Omental fat pad (tissue), 4 donors: Measurements from ENCODE around the gene SLC35C1. TPM values are rescaled to one million over a fixed set of nuclear protein-coding genes. Genes with fewer than 3 reads are reported as not detected.
"Not testable (repeated sequence)": the region's sequence is repeated elsewhere in the genome, so short reads cannot be mapped to it uniquely, and the experiment has no call there.

ENCODE experiments used
- ATAC-seq: fragments of 150-250 bp; one replicate; pipeline ENCODE4 v1.9.1; 2016; ENCODE audit warnings: mild to moderate bottlenecking, moderate library complexity; ENCODE audit not compliant: low FRiP score
- DNase-seq: peaks from one replicate; pipeline ENCODE4 v3.0.0-alpha.2; 2019; ENCODE audit warnings: low spot score
- CTCF ChIP-seq, 3 donors: fragments of 450-650 bp; IDR thresholded peaks; one replicate each; pipeline ENCODE4 v1.5.1; 2016 to 2017; ENCODE audit warnings: antibody characterized with exemption in 3 of 3, mild to moderate bottlenecking in 3 of 3, moderate library complexity in 2 of 3
- total RNA-seq, 4 donors: library from RNA; depleted of rRNA; stranded (reverse); fragments of >200 nt; gene quantifications; one replicate each; pipeline ENCODE4 v1.1.0, GENCODE V29; 2016

The SLC35C1 gene
- total RNA-seq, 4 donors from 2014 or later, result 18.6 to 103 (median 73.0) TPM

- TF ChIP-seq CTCF (IDR thresholded peaks at IDR 0.05), result no peak
- ATAC-seq, result no peak
- no peak for DNase-seq
Measured at GRCh38 chr11:45833761-45834160, 28.8 kb downstream of the SLC35C1 start.

DNA sequence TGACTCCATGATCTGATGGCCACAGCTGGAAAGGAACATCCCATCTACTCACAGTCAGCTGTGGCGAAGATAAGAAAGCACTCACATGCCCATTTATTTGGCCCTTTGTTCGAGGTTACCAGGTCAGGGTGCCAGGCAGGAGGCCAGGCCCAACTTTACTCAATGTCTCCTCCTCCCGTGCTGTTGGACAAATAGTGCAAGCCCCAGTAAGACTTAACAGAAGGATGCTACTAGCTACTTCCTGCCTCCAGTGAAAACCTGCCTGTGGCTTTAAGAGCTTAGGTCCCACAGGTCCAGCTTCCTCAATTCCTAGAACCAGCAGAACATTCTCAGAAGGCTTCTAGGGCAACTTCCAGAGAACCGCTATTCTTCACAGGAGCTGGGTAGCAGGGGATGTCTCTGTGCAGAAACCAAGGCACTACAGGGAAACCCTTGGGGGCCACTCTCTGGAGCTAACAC, 29.4 kb downstream of the SLC35C1 start:
- no peak for TF ChIP-seq CTCF (IDR thresholded peaks at IDR 0.05)
- no peak for DNase-seq
- ATAC-seq, result no peak

DNA sequence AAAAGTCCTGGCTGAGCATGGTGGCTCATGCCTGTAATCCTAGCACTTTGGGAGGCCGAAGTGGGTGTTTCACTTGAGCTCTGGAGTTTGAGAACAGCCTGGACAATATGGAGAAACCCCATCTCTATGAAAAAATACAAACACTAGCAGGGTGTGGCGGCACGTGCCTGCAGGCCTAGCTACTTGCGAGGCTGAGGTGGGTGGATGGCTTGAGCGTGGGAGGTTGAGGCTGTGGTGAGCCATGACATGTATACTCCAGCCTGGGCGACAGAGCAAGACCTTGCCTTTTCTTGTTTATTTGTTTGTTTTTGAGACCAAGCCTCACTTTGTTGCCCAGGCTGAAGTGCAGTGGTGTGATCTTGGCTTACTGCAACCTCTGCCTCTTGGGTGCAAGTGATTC, 34.3 kb downstream of the SLC35C1 start:
- DNase-seq, result no peak
- no peak for ATAC-seq
- no peak for TF ChIP-seq CTCF (IDR thresholded peaks at IDR 0.05)

DNA sequence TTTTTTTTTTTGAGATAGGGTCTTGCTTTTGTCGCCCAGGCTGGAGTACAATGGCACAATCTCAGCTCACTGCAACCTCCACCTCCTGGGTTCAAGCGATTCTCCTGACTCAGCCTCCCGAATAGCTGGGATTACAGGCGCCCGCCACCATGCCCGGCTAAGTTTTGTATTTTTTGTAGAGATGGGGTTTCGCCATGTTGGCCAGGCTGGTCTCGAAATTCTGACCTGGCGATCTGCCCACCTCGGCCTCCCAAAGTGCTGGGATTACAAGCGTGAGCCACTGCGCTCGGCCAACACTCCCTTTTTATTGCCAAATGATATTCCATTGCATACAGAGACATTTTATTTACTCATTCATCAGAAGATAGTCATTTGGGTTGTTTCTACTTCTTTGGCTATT, 35.3 kb downstream of the SLC35C1 start:
- ATAC-seq, DNase-seq: not testable (repeated sequence)

DNA sequence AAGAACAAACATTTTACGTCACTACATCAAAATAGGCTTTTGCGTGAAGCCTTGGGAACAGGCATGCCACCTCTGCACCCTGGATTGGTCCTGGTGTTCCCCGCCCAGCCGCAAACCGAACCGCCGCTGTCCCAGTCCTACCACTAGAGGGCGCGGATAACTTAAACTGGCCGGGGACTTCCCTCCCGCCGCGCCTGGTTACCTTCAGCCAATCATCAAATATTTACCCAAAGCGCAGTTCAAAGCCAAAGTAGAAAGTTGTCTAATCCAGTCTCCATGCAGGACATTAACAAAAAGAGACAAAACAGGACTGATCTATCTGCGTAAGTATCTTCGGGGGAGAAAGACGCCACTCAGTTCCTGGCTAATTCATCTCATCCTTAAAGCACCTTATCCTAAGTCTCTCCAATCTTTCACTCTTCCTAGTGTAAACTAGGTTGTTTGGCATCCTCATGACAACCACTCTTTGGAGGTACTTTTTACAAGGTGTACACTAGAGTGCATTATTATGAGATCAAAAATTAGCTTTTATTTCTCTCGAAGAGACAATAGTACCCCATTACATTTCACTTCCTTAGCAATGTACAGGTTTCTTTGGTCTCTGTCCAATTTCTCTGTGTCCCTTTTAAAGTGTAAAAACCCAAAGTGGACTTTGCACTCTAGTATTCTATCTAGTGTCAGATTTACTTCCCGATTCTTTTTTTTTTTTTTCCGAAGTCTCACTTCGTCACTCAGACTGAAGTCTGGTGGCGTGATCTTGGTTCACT, 38.4 kb downstream of the SLC35C1 start:
- peak; percentile 84 for DNase-seq
- peak; percentile 58 for ATAC-seq
- peak in 1 of 3 donors; percentile 87 for TF ChIP-seq CTCF (IDR thresholded peaks at IDR 0.05)

DNA sequence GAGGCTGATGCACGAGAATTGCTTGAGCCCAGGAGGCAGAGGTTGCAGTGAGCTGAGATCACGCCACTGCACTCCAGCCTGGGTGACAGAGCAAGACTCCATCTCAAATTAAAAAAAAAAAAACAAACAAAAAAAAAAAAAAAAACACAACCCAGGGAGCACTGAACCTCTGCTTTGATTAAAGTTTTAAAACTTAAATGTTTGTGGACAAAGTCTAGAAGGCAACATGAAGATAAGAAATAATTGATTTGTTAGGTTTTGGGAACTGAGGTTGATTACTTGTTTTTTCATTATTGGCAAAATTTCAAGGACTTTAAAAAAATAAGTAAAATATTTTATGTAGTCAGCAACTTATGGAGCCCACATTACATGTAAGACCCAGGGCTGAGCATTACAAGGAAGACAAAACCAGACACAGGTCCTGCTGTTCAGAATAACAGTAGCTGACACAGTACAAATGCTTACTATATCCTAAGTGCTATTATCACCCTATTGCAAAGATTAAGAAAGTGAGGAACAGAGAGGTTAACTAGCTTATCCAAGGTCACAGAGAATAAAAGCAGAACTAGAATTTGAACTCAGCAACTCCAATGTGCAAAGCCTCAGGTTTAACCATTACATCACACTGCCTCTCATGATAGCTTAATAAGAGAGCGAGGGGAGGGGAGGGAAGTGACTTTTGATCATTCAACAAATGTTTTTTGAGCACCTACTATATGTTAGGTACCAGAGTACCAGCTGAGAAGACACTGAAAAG, 40.1 kb downstream of the SLC35C1 start:
- no peak for TF ChIP-seq CTCF (IDR thresholded peaks at IDR 0.05)
- ATAC-seq, result no peak
- no peak for DNase-seq

- no peak for DNase-seq
- TF ChIP-seq CTCF (IDR thresholded peaks at IDR 0.05), result no peak
- ATAC-seq, result no peak
Measured at GRCh38 chr11:45846174-45846675, 41.3 kb downstream of the SLC35C1 start.
